DMS53 treated with DMSO at 0.1 percent for 48 hours (cell line): Measurements from ENCODE around the gene SERTAD3.
"Not testable (repeated sequence)": the region's sequence is repeated elsewhere in the genome, so short reads cannot be mapped to it uniquely, and the experiment has no call there.

ENCODE experiments used
- DNase-seq: peaks from one replicate; lab custom pipeline; 2025; ENCODE audit not compliant: unreplicated experiment; lab: John Stamatoyannopoulos, UW

The SERTAD3 gene

GRCh38 chr19:40458597-40458974 is 14.5 kb upstream of the SERTAD3 start:
- DNase-seq = no peak

- no peak for DNase-seq
Measured at GRCh38 chr19:40457953-40458596, 13.9 kb upstream of the SERTAD3 start.

- no peak for DNase-seq
Measured at GRCh38 chr19:40457048-40457447, 12.9 kb upstream of the SERTAD3 start.

- DNase-seq = not testable (repeated sequence)
Measured at GRCh38 chr19:40453943-40454342, 9.8 kb upstream of the SERTAD3 start.

GRCh38 chr19:40453151-40453735 is 9.1 kb upstream of the SERTAD3 start:
- no peak for DNase-seq

- no peak for DNase-seq
Measured at GRCh38 chr19:40452016-40452415, 7.9 kb upstream of the SERTAD3 start.

GRCh38 chr19:40450664-40451063 is 6.5 kb upstream of the SERTAD3 start:
- no peak for DNase-seq

GRCh38 chr19:40449506-40449905 is 5.4 kb upstream of the SERTAD3 start:
- no peak for DNase-seq

- no peak for DNase-seq
Measured at GRCh38 chr19:40446263-40446784, 2.2 kb upstream of the SERTAD3 start.

GRCh38 chr19:40445780-40446262 is 1.7 kb upstream of the SERTAD3 start:
- peak; percentile 21 for DNase-seq

GRCh38 chr19:40444825-40445312 is 734 bp upstream of the SERTAD3 start:
- DNase-seq = peak; percentile 90

- DNase-seq = peak; percentile 100
Measured at GRCh38 chr19:40443131-40443999, 770 bp downstream of the SERTAD3 start.

- DNase-seq = no peak
Measured at GRCh38 chr19:40442328-40443130, 1.6 kb downstream of the SERTAD3 start.

- DNase-seq = no peak
Measured at GRCh38 chr19:40441719-40442253, 2.3 kb downstream of the SERTAD3 start.

GRCh38 chr19:40438284-40438683 is 5.9 kb downstream of the SERTAD3 start:
- no peak for DNase-seq

GRCh38 chr19:40433391-40434216 is 10.5 kb downstream of the SERTAD3 start:
- DNase-seq = peak; percentile 91

GRCh38 chr19:40432760-40433159 is 11.4 kb downstream of the SERTAD3 start:
- not testable (repeated sequence) for DNase-seq

- DNase-seq = no peak
Measured at GRCh38 chr19:40431698-40432097, 12.4 kb downstream of the SERTAD3 start.

GRCh38 chr19:40430242-40430641 is 13.9 kb downstream of the SERTAD3 start:
- not testable (repeated sequence) for DNase-seq
